Measurements from ENCODE around the gene ARSJ.
A peak's percentile ranks its signal among the peaks of the same experiment; 100 is the strongest.
"Not testable (repeated sequence)": the region's sequence is repeated elsewhere in the genome, so short reads cannot be mapped to it uniquely, and the experiment has no call there.

The ARSJ gene

DNA sequence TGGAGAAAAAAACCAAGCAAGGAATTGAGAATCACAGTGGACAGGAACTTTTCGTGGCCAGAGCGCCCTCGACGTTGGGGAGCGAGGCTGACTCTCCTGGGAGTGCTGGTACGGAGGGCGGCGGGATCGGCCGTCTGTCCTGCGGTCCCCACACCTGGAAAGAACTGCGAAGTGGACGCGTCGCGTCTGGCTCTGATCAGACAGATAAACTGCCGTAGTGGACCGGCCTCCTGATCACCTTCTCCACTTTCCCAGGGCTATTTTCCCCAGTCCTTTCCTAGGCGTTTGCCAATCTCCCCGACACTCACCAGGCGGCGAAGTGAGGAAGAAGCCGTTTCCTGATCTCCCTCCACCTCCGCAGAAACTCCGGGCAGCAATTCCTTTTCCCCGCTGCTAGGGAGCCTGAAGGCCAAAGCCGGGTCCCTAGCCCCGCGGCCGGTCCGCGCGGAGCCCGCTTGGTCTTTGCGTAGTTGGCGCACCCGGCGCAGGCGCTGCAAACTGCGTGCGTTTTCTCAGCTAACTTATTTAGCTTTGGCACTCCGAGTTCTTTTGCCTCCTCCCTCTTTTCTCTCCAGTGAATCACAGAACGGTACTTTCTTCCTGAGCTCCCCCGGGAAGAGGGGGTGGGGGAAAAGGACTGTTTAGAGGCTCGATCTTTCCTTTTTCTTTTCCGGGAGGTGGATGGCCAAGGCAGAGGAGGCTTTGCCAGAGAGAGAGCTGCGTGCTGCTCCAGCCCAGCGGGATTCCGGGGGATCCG is at the start of gene ARSJ:
TSS of gene ARSJ (minus strand) at position 500 of the 757 bp plus-strand sequence. CDS start 813 bp downstream, outside the sequence.
- peak; percentile 80 for DNase-seq (ENCODE audit: low spot score)

DNA sequence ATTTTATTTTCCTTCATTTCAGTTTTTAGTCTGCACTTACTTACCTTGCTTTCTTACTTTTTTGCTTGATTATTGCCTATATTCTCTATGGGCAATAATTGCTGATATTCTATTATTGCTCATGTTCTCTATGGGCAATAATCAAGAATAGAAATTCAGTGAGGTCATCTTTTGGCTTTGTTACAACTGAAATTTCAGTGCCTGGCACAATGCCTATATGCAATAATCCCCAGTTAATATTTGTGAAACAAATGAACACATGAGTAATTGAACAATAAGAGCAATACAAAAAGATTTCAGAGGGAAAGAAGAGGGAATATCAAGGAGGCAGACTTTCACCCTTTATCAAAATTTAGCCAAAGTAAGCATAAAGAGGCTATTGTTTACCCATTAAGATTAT is 48.6 kb upstream of the ARSJ start:
- no peak for DNase-seq (ENCODE audit: low spot score)

- no peak for DNase-seq (ENCODE audit: low spot score)
These were observed 48.1 kb upstream of the ARSJ start for GRCh38 chr4:114027596-114027995.

DNA sequence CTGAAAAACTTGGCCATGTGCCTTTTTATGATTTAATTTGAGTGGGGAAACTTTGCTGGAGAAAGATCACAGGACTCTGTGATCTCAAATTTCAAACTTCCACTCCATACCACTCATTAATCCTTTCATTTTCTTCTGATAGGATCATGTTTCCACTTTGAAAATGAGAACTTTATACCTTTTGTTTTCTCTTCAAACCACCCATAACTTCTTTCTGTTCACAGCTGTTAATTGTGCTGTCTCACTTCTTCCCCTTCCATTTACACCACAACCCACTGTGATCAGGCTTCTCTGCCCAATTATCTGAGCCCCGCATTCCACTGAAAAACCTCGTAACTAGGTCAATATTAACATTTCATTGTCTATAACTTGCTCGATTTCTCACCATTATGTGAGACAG is 47.0 kb upstream of the ARSJ start:
- DNase-seq (ENCODE audit: low spot score), result no peak

- no peak for DNase-seq (ENCODE audit: low spot score)
These were observed 45.8 kb upstream of the ARSJ start for GRCh38 chr4:114025176-114025777.

DNA sequence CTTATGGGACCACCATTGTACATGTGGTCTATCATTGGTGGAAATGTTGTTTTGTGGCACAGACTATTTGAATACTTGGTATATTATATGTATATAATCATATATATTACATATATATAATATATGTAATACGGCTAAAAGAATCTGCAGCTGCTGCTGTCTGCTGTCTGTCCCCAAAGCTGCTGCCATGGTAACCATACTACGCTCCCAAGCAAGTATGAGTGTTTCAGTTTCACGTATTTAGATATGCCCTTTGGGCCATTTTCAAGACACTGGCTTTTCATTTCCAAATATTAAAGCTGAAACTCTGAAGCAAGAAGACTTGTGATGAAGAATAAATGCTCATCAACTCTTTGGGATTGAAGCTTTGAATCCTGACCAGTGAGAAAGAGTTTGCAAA is 42.0 kb upstream of the ARSJ start:
- no peak for DNase-seq (ENCODE audit: low spot score)

GRCh38 chr4:114019969-114020358 is 40.5 kb upstream of the ARSJ start:
- DNase-seq (ENCODE audit: low spot score), result no peak

DNA sequence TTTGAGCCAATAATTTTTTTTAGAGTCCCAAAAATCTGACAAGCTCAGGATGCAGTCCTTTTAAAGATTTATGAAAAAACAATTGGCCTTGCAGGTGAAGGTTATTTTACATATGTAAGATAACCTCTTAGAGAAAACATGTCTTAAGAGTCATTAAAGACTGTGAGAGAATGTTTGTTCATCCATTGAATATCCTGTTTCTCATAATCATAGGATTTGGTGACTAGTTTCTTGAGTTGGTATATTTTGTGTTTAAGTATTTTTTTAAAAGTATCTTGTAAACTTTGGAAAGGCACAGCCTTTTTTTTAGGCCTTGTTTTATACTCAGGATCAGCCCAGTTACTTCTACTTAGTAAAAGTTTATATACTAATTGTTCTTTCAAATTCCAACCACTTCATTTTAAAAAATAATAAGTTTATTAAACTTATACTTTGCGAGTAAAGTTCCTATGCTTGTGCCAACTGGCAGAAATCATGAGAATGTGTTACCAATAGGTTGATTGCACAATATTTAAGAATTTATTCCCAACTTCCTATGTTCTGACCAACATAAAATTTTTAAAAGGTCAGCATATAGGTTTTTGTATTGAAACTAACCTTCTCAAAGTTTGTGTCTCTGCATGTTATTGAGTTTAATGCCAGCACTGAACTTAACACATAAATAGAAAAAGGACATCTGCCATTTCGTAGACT is 40.0 kb upstream of the ARSJ start:
- DNase-seq (ENCODE audit: low spot score), result no peak

DNA sequence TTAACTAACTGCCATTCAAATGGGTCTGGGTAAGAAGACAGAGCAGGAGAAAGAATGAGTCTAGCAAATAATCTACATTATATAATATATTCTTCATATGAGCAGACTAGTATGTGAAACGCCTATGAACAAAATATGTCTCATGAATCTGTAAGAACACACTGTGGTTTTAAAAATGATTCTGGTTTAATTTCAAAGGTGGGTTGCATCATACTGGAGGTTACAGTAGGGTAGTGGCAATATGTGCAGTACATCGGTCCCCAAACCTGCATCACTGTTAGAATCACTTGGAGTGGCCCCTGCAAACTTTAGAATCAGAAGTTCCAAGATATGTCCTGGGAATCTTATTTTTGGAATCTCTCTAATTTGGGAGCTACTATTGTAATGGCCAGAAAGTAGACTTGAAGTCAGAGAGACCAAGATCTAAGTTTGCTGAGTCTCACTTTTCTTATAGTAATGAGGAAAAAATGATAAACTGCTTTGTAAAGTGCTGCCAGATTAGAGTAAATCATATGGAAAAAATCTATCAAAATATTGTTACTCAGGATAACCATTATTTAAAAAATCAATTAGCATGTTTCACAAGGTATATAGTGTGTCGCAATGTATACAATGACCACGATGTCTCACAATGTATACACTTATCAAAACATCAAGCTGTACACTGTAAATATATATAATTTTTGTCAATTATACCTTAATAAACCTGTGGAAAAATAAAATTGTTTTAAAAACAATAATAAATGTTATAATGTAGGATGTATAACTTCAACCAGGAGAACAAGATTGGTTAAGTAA is 37.9 kb upstream of the ARSJ start:
- DNase-seq (ENCODE audit: low spot score), result no peak

GRCh38 chr4:114015444-114015899 is 36.0 kb upstream of the ARSJ start:
- peak; percentile 92 for DNase-seq (ENCODE audit: low spot score)

GRCh38 chr4:114013201-114013600 is 33.8 kb upstream of the ARSJ start:
- DNase-seq (ENCODE audit: low spot score), result not testable (repeated sequence)

GRCh38 chr4:114012749-114013148 is 33.3 kb upstream of the ARSJ start:
- DNase-seq (ENCODE audit: low spot score), result no peak

DNA sequence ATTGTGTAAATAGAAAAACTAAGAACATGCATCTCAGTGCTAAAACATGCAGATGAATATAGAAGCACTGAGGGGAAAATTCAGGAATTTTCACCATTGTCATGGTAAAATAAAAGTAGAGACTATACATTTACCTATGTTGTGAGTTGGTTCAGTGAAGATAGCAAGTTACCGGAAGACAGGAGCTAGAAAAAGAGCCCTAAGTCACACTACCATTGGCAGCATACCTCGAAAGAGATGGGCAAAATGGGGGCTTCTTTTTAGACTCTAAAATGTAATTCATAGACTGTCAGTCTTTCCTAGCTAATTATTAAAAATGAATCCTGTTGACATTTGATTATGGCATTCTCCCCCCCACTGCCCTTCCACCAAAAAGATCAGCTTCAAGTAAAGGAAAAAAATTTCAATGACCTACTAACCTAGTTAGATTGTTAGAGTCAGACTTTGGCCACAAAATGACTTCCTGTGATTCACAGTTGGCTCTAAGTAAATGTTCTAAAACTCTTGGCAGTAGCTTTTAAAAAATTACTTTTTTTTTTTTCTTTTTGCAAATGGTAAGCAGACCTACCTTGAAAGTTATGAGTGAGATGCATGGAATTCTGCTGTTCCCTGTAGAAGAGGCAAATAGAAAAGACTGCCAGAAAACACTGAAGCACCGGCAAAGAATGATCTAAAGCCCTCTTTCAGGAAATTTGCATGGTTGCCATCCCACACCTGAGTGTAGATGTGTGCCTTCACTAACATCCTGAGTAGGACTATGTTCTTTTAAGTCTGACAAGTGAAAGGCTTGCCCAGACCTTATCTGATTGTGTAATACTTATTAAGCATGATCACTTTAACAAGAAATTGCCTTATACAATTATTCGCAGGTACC is 26.4 kb upstream of the ARSJ start:
- DNase-seq (ENCODE audit: low spot score), result peak; percentile 50

- not testable (repeated sequence) for DNase-seq (ENCODE audit: low spot score)
These were observed 25.2 kb upstream of the ARSJ start for GRCh38 chr4:114004483-114005226.

DNA sequence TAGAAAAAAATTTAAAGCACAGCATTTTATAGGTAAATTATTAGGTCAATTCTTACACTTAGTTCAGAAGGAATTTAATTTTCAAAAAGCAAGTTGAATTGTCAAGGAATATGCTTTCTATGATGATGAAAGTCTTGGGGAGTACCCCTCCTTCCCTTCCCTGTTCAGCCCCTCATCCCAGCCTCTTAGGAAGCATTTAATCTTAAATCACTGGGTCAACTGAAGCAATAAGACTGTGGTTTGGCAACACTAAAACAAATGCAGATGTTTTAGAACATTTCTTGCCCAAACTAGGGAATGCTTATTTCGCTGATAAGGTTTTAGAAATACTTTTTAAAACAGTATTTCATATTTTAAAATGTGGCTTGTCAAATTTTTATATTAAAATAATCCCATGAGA is 19.1 kb upstream of the ARSJ start:
- no peak for DNase-seq (ENCODE audit: low spot score)

GRCh38 chr4:113998079-113998478 is 18.6 kb upstream of the ARSJ start:
- no peak for DNase-seq (ENCODE audit: low spot score)

DNA sequence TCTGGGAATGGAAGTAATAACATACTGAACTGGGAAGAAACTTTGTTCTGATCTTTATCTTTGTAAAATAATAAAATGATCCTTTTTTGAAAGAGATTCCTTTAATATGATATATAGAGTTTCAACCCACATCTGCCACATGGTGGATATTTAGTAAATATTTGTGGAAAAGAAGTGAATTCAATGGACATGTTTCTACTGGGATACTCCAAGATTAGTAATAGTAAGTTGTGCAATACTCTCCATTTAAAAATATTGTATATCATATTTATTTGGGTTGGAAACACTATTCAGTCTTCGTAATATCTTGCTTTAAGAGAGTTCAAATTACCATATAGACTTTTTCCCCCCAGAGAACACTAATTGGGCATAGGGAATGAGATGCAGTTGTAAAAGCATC is 17.8 kb upstream of the ARSJ start:
- DNase-seq (ENCODE audit: low spot score), result no peak

DNA sequence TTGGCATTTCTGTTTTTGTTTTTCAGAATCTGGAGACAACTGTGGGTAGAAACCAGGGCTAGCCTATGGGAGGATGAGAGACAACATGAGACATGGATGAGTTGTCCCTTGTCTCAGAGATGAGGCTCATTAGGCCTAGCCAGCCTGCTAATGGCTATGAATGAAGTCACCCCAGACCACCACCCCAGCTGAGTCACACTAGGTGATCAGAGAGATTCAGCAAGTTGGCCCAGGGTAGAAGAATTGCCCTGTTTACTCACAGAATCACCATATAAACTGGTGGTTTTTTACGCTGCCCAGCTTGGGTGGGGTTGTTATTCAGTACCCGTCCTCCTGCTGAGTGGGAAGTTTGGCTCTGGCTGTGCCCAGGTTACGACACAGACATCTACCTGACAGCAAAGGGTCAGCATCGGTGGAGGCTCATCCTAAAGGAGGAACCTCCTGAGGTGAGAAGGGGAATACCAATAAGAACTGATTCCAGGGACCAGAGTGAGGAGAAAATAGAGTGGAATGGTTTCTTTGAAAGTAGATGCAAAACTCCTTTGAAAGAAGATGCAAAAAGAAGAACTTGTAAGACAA is 17.2 kb upstream of the ARSJ start:
- DNase-seq (ENCODE audit: low spot score), result peak; percentile 54

DNA sequence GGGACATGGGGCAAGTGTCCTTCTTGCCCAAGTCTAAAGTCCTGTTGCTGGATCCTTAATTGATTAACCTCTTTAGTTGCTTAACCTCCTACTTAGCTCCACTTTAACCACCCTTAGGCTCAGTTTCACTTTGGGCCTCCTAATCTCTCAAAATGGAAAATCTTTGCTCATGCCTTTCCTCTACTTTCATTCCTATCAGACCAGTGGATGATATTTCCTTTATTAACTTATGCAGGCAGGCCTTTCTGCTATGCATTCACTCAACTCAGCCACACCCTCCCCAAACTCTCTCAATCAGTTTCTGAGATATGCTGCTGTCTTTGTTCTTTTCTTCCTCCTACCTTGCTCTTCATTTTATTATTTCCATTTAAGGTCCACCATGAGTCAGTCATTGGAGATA is 14.4 kb upstream of the ARSJ start:
- no peak for DNase-seq (ENCODE audit: low spot score)

- DNase-seq (ENCODE audit: low spot score), result no peak
These were observed 11.4 kb upstream of the ARSJ start for GRCh38 chr4:113990886-113991285.
